ENCODE measurements around the gene ZNF385B. TPM values are rescaled to one million over a fixed set of nuclear protein-coding genes. Genes with fewer than 3 reads are reported as not detected.

Gene ZNF385B
- total and polyA plus RNA-seq, 4 donors = 3.0 to 7.2 (median 3.9) TPM

- H3K27ac ChIP-seq (ENCODE audit: low read depth in 1 of 2, low read length in 2 of 2) = no peak overlapping the region
- no peaks in the 10 kb centered on the region for H3K36me3 ChIP-seq (ENCODE audit: control insufficient read depth in 4 of 4, insufficient read depth in 3 of 4, low read depth in 1 of 4, low read length in 3 of 4)
- TF ChIP-seq RAD21 (IDR thresholded peaks at IDR 0.05) (no peak), EGR1 (IDR thresholded peaks at IDR 0.05; ENCODE audit: low read depth in 2 of 2) (no peak), FOXA1 (IDR thresholded peaks at IDR 0.05) (no peak), FOXA2 (IDR thresholded peaks at IDR 0.05) (no peak), NR2F2 (IDR thresholded peaks at IDR 0.05) (no peak), ATF3 (IDR thresholded peaks at IDR 0.05) (no peak), SP1 (IDR thresholded peaks at IDR 0.05) (no peak), TAF1 (conservative IDR thresholded peaks at IDR 0.05) (no peak), JUND (IDR thresholded peaks at IDR 0.05) (no peak)
- TF ChIP-seq, protein P1, sequence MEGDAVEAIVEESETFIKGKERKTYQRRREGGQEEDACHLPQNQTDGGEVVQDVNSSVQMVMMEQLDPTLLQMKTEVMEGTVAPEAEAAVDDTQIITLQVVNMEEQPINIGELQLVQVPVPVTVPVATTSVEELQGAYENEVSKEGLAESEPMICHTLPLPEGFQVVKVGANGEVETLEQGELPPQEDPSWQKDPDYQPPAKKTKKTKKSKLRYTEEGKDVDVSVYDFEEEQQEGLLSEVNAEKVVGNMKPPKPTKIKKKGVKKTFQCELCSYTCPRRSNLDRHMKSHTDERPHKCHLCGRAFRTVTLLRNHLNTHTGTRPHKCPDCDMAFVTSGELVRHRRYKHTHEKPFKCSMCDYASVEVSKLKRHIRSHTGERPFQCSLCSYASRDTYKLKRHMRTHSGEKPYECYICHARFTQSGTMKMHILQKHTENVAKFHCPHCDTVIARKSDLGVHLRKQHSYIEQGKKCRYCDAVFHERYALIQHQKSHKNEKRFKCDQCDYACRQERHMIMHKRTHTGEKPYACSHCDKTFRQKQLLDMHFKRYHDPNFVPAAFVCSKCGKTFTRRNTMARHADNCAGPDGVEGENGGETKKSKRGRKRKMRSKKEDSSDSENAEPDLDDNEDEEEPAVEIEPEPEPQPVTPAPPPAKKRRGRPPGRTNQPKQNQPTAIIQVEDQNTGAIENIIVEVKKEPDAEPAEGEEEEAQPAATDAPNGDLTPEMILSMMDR (IDR thresholded peaks at IDR 0.05; ENCODE audit: low read depth, low read length, missing input control) = no peak
- DNase-seq (ENCODE audit: low spot score) = no peak
- H3K9ac ChIP-seq (ENCODE audit: low read depth in 1 of 2, low read length in 2 of 2) = no peak overlapping the region
- peaks cover 3 to 22% (median 10%) of the 10 kb centered on the region in 4 donors for H3K4me1 ChIP-seq (ENCODE audit: control insufficient read depth in 4 of 4, insufficient read depth in 4 of 4, low read length in 3 of 4)
- 84% methylated on average over 4 of the region's 4 CpGs for WGBS
- H3K9me3 ChIP-seq (ENCODE audit: control insufficient read depth in 4 of 4, low read length in 3 of 4) = no peaks in the 10 kb centered on the region
- H3K27me3 ChIP-seq (ENCODE audit: control insufficient read depth in 4 of 4, insufficient read depth in 4 of 4, low read length in 3 of 4) = no peaks in the 10 kb centered on the region
- no peak overlapping the region for H3K4me3 ChIP-seq (ENCODE audit: low read depth in 1 of 3, low read length in 3 of 3)
Observed at GRCh38 chr2:179857236-179857635, 4.2 kb downstream of the ZNF385B start.

DNA sequence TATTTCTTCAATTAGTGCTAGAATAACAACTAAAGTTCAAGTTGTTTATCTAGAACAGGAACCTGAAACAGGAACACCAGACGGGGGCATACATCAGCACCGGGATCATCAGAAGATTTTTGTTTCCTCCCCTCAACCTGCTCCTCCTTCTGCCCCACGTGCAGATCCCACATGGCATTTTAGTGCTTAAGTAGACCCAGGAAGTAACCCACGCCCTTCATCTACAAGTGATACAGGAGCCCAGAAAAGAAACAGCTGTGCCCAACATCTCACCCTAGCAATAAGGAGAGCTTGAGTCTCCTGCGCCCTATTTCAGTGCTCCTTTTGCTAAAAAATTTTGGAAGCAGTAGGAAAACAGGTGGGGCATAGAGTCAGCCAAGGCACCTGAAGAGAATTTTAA, 5.2 kb downstream of the ZNF385B start:
- TF ChIP-seq ATF3 (IDR thresholded peaks at IDR 0.05) = no peak
- no peak for TF ChIP-seq FOXA2 (IDR thresholded peaks at IDR 0.05)
- TF ChIP-seq TAF1 (conservative IDR thresholded peaks at IDR 0.05) = no peak
- TF ChIP-seq, protein P1 (IDR thresholded peaks at IDR 0.05; ENCODE audit: low read depth, low read length, missing input control) = no peak
- no peak for TF ChIP-seq RAD21 (IDR thresholded peaks at IDR 0.05)
- no peak for TF ChIP-seq FOXA1 (IDR thresholded peaks at IDR 0.05)
- TF ChIP-seq RXRA (IDR thresholded peaks at IDR 0.05) = no peak
- no peak for TF ChIP-seq JUND (IDR thresholded peaks at IDR 0.05)
- no peak for TF ChIP-seq EGR1 (IDR thresholded peaks at IDR 0.05; ENCODE audit: low read depth in 2 of 2)
- no peak for DNase-seq (ENCODE audit: low spot score)
- 71% methylated on average over 5 of the region's 5 CpGs for whole genome bisulfite sequencing

GRCh38 chr2:179855673-179856072, 5.7 kb downstream of the ZNF385B start:
- Histone ChIP-seq H3K9ac (ENCODE audit: low read depth in 1 of 2, low read length in 2 of 2) (no peak overlapping the region), H3K4me1 (ENCODE audit: control insufficient read depth in 4 of 4, insufficient read depth in 4 of 4, low read length in 3 of 4) (peaks cover 0 to 15% (median 7%) of the 10 kb centered on the region in 4 donors), H3K36me3 (ENCODE audit: control insufficient read depth in 4 of 4, insufficient read depth in 3 of 4, low read depth in 1 of 4, low read length in 3 of 4) (no peaks in the 10 kb centered on the region), H3K9me3 (ENCODE audit: control insufficient read depth in 4 of 4, low read length in 3 of 4) (no peaks in the 10 kb centered on the region), H3K4me3 (ENCODE audit: low read depth in 1 of 3, low read length in 3 of 3) (no peak overlapping the region), H3K27ac (ENCODE audit: low read depth in 1 of 2, low read length in 2 of 2) (no peak overlapping the region), H3K27me3 (ENCODE audit: control insufficient read depth in 4 of 4, insufficient read depth in 4 of 4, low read length in 3 of 4) (no peaks in the 10 kb centered on the region)
- WGBS = 100% methylated on average over 1 of the region's 1 CpG
- no peak for DNase-seq (ENCODE audit: low spot score)
- no peak for TF ChIP-seq FOXA2 (IDR thresholded peaks at IDR 0.05)
- TF ChIP-seq MAX (IDR thresholded peaks at IDR 0.05) = no peak
- TF ChIP-seq GABPA (IDR thresholded peaks at IDR 0.05 in 1 of 2, conservative IDR thresholded peaks at IDR 0.05 in 1 of 2) = no peak
- no peak for TF ChIP-seq NR2F2 (IDR thresholded peaks at IDR 0.05)
- TF ChIP-seq, protein P2, sequence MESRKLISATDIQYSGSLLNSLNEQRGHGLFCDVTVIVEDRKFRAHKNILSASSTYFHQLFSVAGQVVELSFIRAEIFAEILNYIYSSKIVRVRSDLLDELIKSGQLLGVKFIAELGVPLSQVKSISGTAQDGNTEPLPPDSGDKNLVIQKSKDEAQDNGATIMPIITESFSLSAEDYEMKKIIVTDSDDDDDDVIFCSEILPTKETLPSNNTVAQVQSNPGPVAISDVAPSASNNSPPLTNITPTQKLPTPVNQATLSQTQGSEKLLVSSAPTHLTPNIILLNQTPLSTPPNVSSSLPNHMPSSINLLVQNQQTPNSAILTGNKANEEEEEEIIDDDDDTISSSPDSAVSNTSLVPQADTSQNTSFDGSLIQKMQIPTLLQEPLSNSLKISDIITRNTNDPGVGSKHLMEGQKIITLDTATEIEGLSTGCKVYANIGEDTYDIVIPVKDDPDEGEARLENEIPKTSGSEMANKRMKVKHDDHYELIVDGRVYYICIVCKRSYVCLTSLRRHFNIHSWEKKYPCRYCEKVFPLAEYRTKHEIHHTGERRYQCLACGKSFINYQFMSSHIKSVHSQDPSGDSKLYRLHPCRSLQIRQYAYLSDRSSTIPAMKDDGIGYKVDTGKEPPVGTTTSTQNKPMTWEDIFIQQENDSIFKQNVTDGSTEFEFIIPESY (IDR thresholded peaks at IDR 0.05) = no peak
- TF ChIP-seq ATF3 (IDR thresholded peaks at IDR 0.05) = no peak
- no peak for TF ChIP-seq RXRA (IDR thresholded peaks at IDR 0.05)
- TF ChIP-seq TAF1 (conservative IDR thresholded peaks at IDR 0.05) = no peak
- TF ChIP-seq FOXA1 (IDR thresholded peaks at IDR 0.05) = no peak
- no peak for TF ChIP-seq SP1 (IDR thresholded peaks at IDR 0.05)
- no peak for TF ChIP-seq HNF4A (conservative IDR thresholded peaks at IDR 0.05)
- TF ChIP-seq, protein P1 (IDR thresholded peaks at IDR 0.05; ENCODE audit: low read depth, low read length, missing input control) = no peak
- no peak for TF ChIP-seq RAD21 (IDR thresholded peaks at IDR 0.05)
- TF ChIP-seq EGR1 (IDR thresholded peaks at IDR 0.05; ENCODE audit: low read depth in 2 of 2) = no peak
- TF ChIP-seq HNF4G (IDR thresholded peaks at IDR 0.05) = no peak
- no peak for TF ChIP-seq JUND (IDR thresholded peaks at IDR 0.05)

More for the DNA sequence above, 5.2 kb downstream of the ZNF385B start:
- Histone ChIP-seq H3K9me3 (ENCODE audit: control insufficient read depth in 4 of 4, low read length in 3 of 4) (no peaks in the 10 kb centered on the region), H3K4me3 (ENCODE audit: low read depth in 1 of 3, low read length in 3 of 3) (no peak overlapping the region), H3K27ac (ENCODE audit: low read depth in 1 of 2, low read length in 2 of 2) (no peak overlapping the region), H3K27me3 (ENCODE audit: control insufficient read depth in 4 of 4, insufficient read depth in 4 of 4, low read length in 3 of 4) (no peaks in the 10 kb centered on the region), H3K9ac (ENCODE audit: low read depth in 1 of 2, low read length in 2 of 2) (no peak overlapping the region), H3K36me3 (ENCODE audit: control insufficient read depth in 4 of 4, insufficient read depth in 3 of 4, low read depth in 1 of 4, low read length in 3 of 4) (no peaks in the 10 kb centered on the region), H3K4me1 (ENCODE audit: control insufficient read depth in 4 of 4, insufficient read depth in 4 of 4, low read length in 3 of 4) (peaks cover 0 to 16% (median 7%) of the 10 kb centered on the region in 4 donors)
